Neural crest cell (in vitro differentiated cells): ENCODE measurements around the gene FHIP1A. TPM values are rescaled to one million over a fixed set of nuclear protein-coding genes. Genes with fewer than 3 reads are reported as not detected.

ENCODE experiments used
- DNase-seq: peaks from one replicate; pipeline ENCODE4 v3.0.0; 2021; ENCODE audit warnings: low read depth, mixed read lengths, low spot score
- H3K27ac Mint-ChIP-seq: one replicate; pipeline ENCODE4 v1.8.0; 2021; ENCODE audit warnings: mild to moderate bottlenecking, mixed read lengths; ENCODE audit not compliant: unreplicated experiment
- H3K27me3 Mint-ChIP-seq: 2 replicates; pipeline ENCODE4 v1.8.0; 2021; ENCODE audit warnings: low read depth, mild to moderate bottlenecking, mixed read lengths
- H3K36me3 Mint-ChIP-seq: 2 replicates; pipeline ENCODE4 v1.8.0; 2021; ENCODE audit warnings: low read depth, mild to moderate bottlenecking, mixed read lengths
- H3K4me1 Mint-ChIP-seq: 2 replicates; pipeline ENCODE4 v1.8.0; 2021; ENCODE audit warnings: mixed read lengths
- H3K4me3 Mint-ChIP-seq: one replicate; pipeline ENCODE4 v1.8.0; 2021; ENCODE audit warnings: mild to moderate bottlenecking, mixed read lengths
- H3K9me3 Mint-ChIP-seq: 2 replicates; pipeline ENCODE4 v1.8.0; 2021; ENCODE audit warnings: mixed read lengths
- CTCF ChIP-seq: fragments of 200-600 bp; sonication (generic); conservative IDR thresholded peaks from 2 replicates; pipeline ENCODE4 v1.5.0; 2021; ENCODE audit warnings: antibody characterized with exemption, mild to moderate bottlenecking
- total RNA-seq: library from RNA; stranded (reverse); gene quantifications from 2 replicates; pipeline ENCODE4 v1.2.1, GENCODE V29; 2021

FHIP1A gene
- total RNA-seq, 1 donor from 2014 or later: not detected

GRCh38 chr4:151442002-151442401 is 33.0 kb downstream of the FHIP1A start:
- no peak for DNase-seq
- no peak for TF ChIP-seq CTCF
- no peaks in the 10 kb centered on the region for H3K36me3 Mint-ChIP-seq
- peaks cover 10% of the 10 kb centered on the region for H3K4me1 Mint-ChIP-seq
- no peak overlapping the region for H3K4me3 Mint-ChIP-seq
- no peaks in the 10 kb centered on the region for H3K9me3 Mint-ChIP-seq
- H3K27me3 Mint-ChIP-seq: no peaks in the 10 kb centered on the region
- no peak overlapping the region for H3K27ac Mint-ChIP-seq

GRCh38 chr4:151443247-151443646 is 34.3 kb downstream of the FHIP1A start:
- Mint-ChIP-seq H3K27me3 (no peaks in the 10 kb centered on the region), H3K4me3 (no peak overlapping the region), H3K36me3 (no peaks in the 10 kb centered on the region), H3K4me1 (peaks cover 10% of the 10 kb centered on the region), H3K9me3 (no peaks in the 10 kb centered on the region), H3K27ac (no peak overlapping the region)
- no peak for TF ChIP-seq CTCF
- DNase-seq: no peak

GRCh38 chr4:151443752-151444151 is 34.8 kb downstream of the FHIP1A start:
- Mint-ChIP-seq H3K9me3 (no peaks in the 10 kb centered on the region), H3K4me1 (peaks cover 10% of the 10 kb centered on the region), H3K27ac (no peak overlapping the region), H3K27me3 (no peaks in the 10 kb centered on the region), H3K36me3 (no peaks in the 10 kb centered on the region), H3K4me3 (no peak overlapping the region)
- DNase-seq: no peak
- no peak for TF ChIP-seq CTCF

- no peaks in the 10 kb centered on the region for H3K27me3 Mint-ChIP-seq
- H3K4me1 Mint-ChIP-seq: peaks cover 10% of the 10 kb centered on the region
- no peaks in the 10 kb centered on the region for H3K9me3 Mint-ChIP-seq
- H3K4me3 Mint-ChIP-seq: no peak overlapping the region
- no peak overlapping the region for H3K27ac Mint-ChIP-seq
- DNase-seq: no peak
- no peaks in the 10 kb centered on the region for H3K36me3 Mint-ChIP-seq
- TF ChIP-seq CTCF: no peak
Measured at GRCh38 chr4:151446208-151446607, 37.2 kb downstream of the FHIP1A start.

GRCh38 chr4:151454513-151454912 is 45.5 kb downstream of the FHIP1A start:
- Mint-ChIP-seq H3K4me3 (no peak overlapping the region), H3K9me3 (no peaks in the 10 kb centered on the region), H3K4me1 (no peaks in the 10 kb centered on the region), H3K36me3 (no peaks in the 10 kb centered on the region), H3K27ac (no peak overlapping the region), H3K27me3 (no peaks in the 10 kb centered on the region)
- no peak for TF ChIP-seq CTCF
- DNase-seq: no peak

- Mint-ChIP-seq H3K27me3 (no peaks in the 10 kb centered on the region), H3K9me3 (no peaks in the 10 kb centered on the region), H3K4me3 (no peak overlapping the region), H3K4me1 (no peaks in the 10 kb centered on the region), H3K36me3 (no peaks in the 10 kb centered on the region), H3K27ac (no peak overlapping the region)
- no peak for DNase-seq
- no peak for TF ChIP-seq CTCF
Measured at GRCh38 chr4:151455212-151455611, 46.2 kb downstream of the FHIP1A start.
